ENCODE results near the gene C2orf74.
"Not testable (repeated sequence)": the region's sequence is repeated elsewhere in the genome, so short reads cannot be mapped to it uniquely, and the experiment has no call there.

Gene C2orf74

DNA sequence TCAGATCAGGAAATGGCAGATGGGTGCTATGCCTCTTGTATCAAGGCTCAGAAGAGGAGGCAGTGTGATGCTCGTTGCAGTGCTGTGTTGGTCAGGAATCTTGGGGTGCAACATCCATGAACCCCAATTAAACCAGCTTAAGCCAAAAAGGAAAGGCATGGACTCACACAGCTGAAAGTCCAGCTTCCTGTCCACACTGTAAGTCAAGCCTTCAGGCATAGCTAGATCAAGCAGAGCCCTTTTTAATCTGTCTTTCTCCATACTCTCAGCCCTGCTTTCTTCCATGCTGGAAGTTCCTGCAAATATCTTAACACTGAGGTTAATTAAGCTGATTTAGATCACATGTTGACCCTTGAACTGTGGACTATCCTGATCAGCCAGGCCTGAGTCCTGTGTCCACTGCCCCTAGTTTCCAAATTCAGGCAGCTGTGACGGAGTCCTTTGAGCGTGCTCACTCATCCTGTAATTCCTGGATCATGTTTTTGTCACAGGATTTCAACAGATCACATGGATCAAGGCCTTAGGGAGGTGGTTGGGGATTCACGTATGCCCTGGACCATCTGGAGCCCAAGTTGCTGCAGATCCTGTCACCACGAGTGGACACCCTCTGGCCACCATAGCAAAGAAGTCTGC, 4.5 kb upstream of the C2orf74 start:
- peak overlapping the region in 1 of 2 donors; percentile 34 for H3K4me3 ChIP-seq (ENCODE audit: low read length in 2 of 2)
- no peak overlapping the region for H2BK5ac ChIP-seq (ENCODE audit: low read length)
- H3K27ac ChIP-seq (replicated peaks; ENCODE audit: low read length) = no peak overlapping the region
- no peak overlapping the region for H3K14ac ChIP-seq (ENCODE audit: low read length)
- H3K4me1 ChIP-seq (ENCODE audit: control insufficient read depth in 2 of 2, insufficient read depth in 1 of 2, low read depth in 1 of 2, low read length in 2 of 2) = no peaks in the 10 kb centered on the region
- no peak overlapping the region for H3K18ac ChIP-seq (ENCODE audit: low read length)
- no peak overlapping the region for H3K23ac ChIP-seq (ENCODE audit: low read depth, low read length, poor library complexity)
- H2BK15ac ChIP-seq (ENCODE audit: low read length) = no peak overlapping the region
- H3K36me3 ChIP-seq (replicated peaks in 1 of 2; ENCODE audit: control insufficient read depth in 2 of 2, insufficient read depth in 2 of 2, low read length in 2 of 2) = peaks cover 3 to 42% of the 10 kb centered on the region in 2 donors
- H2AK5ac ChIP-seq (ENCODE audit: low read depth, low read length) = no peak overlapping the region
- no peak overlapping the region for H4K8ac ChIP-seq (ENCODE audit: low read depth, low read length)
- H4K91ac ChIP-seq (ENCODE audit: low read depth, low read length, poor library complexity) = no peak overlapping the region
- no peak overlapping the region for H2AFZ ChIP-seq (ENCODE audit: low read length)
- no peaks in the 10 kb centered on the region for H3K27me3 ChIP-seq (ENCODE audit: control insufficient read depth in 3 of 3, insufficient read depth in 3 of 3, low read depth in 1 of 3, low read length in 3 of 3)
- H3K9me3 ChIP-seq (replicated peaks in 1 of 2; ENCODE audit: control insufficient read depth in 2 of 2, insufficient read depth in 1 of 2, low read depth in 1 of 2, low read length in 2 of 2) = peaks cover 3 to 10% of the 10 kb centered on the region in 2 donors
- DNase-seq (ENCODE audit: low spot score) = no peak
- H2BK12ac ChIP-seq (ENCODE audit: low read length) = no peak overlapping the region
- no peak overlapping the region for H3K4ac ChIP-seq (ENCODE audit: low read length)
- no peaks in the 10 kb centered on the region for H3K79me1 ChIP-seq (ENCODE audit: low read depth, low read length)
- H3K9ac ChIP-seq (ENCODE audit: low read depth, low read length, poor library complexity) = no peak overlapping the region
- no CpG with 5 or more reads among the region's 5 CpGs for WGBS, 2 donors (ENCODE audit: extremely low coverage in 2 of 2, insufficient read length in 2 of 2, insufficient replicate concordance in 1 of 2)
- no peak overlapping the region for H2BK120ac ChIP-seq (ENCODE audit: low read depth, low read length)
- no peak overlapping the region for H3K4me2 ChIP-seq (ENCODE audit: insufficient read depth, low read length, poor library complexity, severe bottlenecking)

DNA sequence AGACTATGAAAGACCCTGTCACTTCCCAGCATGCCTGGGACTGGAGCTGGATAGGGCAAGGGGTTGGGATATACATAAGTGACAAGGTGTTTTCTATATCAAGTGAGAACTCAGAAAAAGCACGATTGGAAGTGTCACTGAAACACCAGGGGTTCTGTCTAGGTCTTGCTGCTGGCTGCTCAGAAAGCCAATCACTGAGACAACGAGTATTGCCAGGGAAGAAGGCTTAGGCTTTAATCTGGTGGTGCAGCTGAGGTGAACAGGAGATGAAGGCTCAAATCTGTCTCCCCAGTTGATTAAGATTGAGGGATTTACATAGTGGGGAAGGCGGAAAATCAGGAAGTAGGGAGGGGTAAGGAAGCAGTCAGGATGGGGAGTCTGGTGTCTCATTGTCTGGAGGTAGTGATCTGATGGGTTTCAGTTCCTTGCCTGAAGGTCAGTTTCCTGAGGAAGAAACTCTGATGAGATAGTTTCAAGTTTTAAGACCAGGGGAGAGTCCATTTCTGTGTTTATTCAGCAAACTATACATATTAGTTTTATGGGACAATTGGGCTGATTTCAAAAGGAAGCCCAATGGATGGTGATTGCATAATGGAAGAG, 3.5 kb upstream of the C2orf74 start:
- H3K79me1 ChIP-seq (ENCODE audit: low read depth, low read length) = no peaks in the 10 kb centered on the region
- DNase-seq (ENCODE audit: low spot score) = no peak
- H3K4ac ChIP-seq (ENCODE audit: low read length) = no peak overlapping the region

DNA sequence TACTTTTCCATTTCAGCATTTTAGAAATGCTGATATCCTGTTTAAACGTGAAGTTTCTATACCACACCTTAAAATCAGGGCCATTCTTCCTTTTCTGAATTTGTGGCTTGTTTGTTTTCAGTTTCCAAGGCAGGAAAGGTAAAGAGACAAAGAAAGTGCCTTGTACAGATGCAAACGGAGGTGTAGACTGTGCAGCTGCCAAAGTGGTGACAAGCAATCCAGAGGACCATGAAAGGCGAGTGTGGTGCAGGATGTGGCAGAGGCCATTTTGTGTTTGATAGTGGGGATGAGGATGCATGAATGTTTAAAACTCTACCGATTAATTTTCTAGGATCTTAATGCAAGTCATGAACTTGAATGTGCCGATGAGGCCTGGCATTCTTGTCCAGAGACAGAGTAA, 733 bp downstream of the C2orf74 start:
- H3K14ac ChIP-seq (ENCODE audit: low read length) = no peak overlapping the region
- H4K8ac ChIP-seq (ENCODE audit: low read depth, low read length) = no peak overlapping the region
- H3K79me1 ChIP-seq (ENCODE audit: low read depth, low read length) = no peaks in the 10 kb centered on the region
- no peak overlapping the region for H3K27ac ChIP-seq (replicated peaks; ENCODE audit: low read length)
- H2AFZ ChIP-seq (ENCODE audit: low read length) = no peak overlapping the region
- H2BK12ac ChIP-seq (ENCODE audit: low read length) = no peak overlapping the region
- H3K36me3 ChIP-seq (replicated peaks in 1 of 2; ENCODE audit: control insufficient read depth in 2 of 2, insufficient read depth in 2 of 2, low read length in 2 of 2) = peaks cover 12 to 79% of the 10 kb centered on the region in 2 donors
- H3K4me1 ChIP-seq (ENCODE audit: control insufficient read depth in 2 of 2, insufficient read depth in 1 of 2, low read depth in 1 of 2, low read length in 2 of 2) = no peaks in the 10 kb centered on the region
- no peak overlapping the region for H3K4ac ChIP-seq (ENCODE audit: low read length)
- no peak overlapping the region for H2BK120ac ChIP-seq (ENCODE audit: low read depth, low read length)
- H3K4me2 ChIP-seq (ENCODE audit: insufficient read depth, low read length, poor library complexity, severe bottlenecking) = no peak overlapping the region
- H3K4me3 ChIP-seq (ENCODE audit: low read length in 2 of 2) = no peak overlapping the region
- no peak overlapping the region for H3K9ac ChIP-seq (ENCODE audit: low read depth, low read length, poor library complexity)
- H4K91ac ChIP-seq (ENCODE audit: low read depth, low read length, poor library complexity) = no peak overlapping the region
- H2BK15ac ChIP-seq (ENCODE audit: low read length) = no peak overlapping the region
- no peak overlapping the region for H3K23ac ChIP-seq (ENCODE audit: low read depth, low read length, poor library complexity)
- no CpG with 5 or more reads among the region's 5 CpGs for WGBS, 2 donors (ENCODE audit: extremely low coverage in 2 of 2, insufficient read length in 2 of 2, insufficient replicate concordance in 1 of 2)
- no peak overlapping the region for H2BK5ac ChIP-seq (ENCODE audit: low read length)
- DNase-seq (ENCODE audit: low spot score) = no peak
- no peaks in the 10 kb centered on the region for H3K27me3 ChIP-seq (ENCODE audit: control insufficient read depth in 3 of 3, insufficient read depth in 3 of 3, low read depth in 1 of 3, low read length in 3 of 3)
- H3K18ac ChIP-seq (ENCODE audit: low read length) = no peak overlapping the region
- no peak overlapping the region for H2AK5ac ChIP-seq (ENCODE audit: low read depth, low read length)
- peaks cover 3 to 9% of the 10 kb centered on the region in 2 donors for H3K9me3 ChIP-seq (replicated peaks in 1 of 2; ENCODE audit: control insufficient read depth in 2 of 2, insufficient read depth in 1 of 2, low read depth in 1 of 2, low read length in 2 of 2)

More for the DNA sequence above, 3.5 kb upstream of the C2orf74 start:
- Histone ChIP-seq H3K27me3 (ENCODE audit: control insufficient read depth in 3 of 3, insufficient read depth in 3 of 3, low read depth in 1 of 3, low read length in 3 of 3) (no peaks in the 10 kb centered on the region), H3K23ac (ENCODE audit: low read depth, low read length, poor library complexity) (no peak overlapping the region), H3K4me3 (ENCODE audit: low read length in 2 of 2) (no peak overlapping the region), H3K4me2 (ENCODE audit: insufficient read depth, low read length, poor library complexity, severe bottlenecking) (no peak overlapping the region), H3K4me1 (ENCODE audit: control insufficient read depth in 2 of 2, insufficient read depth in 1 of 2, low read depth in 1 of 2, low read length in 2 of 2) (no peaks in the 10 kb centered on the region), H2AFZ (ENCODE audit: low read length) (no peak overlapping the region), H2BK15ac (ENCODE audit: low read length) (no peak overlapping the region), H2BK5ac (ENCODE audit: low read length) (no peak overlapping the region), H3K9ac (ENCODE audit: low read depth, low read length, poor library complexity) (no peak overlapping the region), H4K8ac (ENCODE audit: low read depth, low read length) (no peak overlapping the region), H2BK12ac (ENCODE audit: low read length) (no peak overlapping the region), H3K27ac (replicated peaks; ENCODE audit: low read length) (no peak overlapping the region), H2BK120ac (ENCODE audit: low read depth, low read length) (no peak overlapping the region), H3K14ac (ENCODE audit: low read length) (peak overlapping the region; percentile 38), H3K36me3 (replicated peaks in 1 of 2; ENCODE audit: control insufficient read depth in 2 of 2, insufficient read depth in 2 of 2, low read length in 2 of 2) (peaks cover 6 to 49% of the 10 kb centered on the region in 2 donors), H3K18ac (ENCODE audit: low read length) (no peak overlapping the region), H3K9me3 (replicated peaks in 1 of 2; ENCODE audit: control insufficient read depth in 2 of 2, insufficient read depth in 1 of 2, low read depth in 1 of 2, low read length in 2 of 2) (peaks cover 3 to 10% of the 10 kb centered on the region in 2 donors), H2AK5ac (ENCODE audit: low read depth, low read length) (no peak overlapping the region), H4K91ac (ENCODE audit: low read depth, low read length, poor library complexity) (no peak overlapping the region)
- WGBS, 2 donors (ENCODE audit: extremely low coverage in 2 of 2, insufficient read length in 2 of 2, insufficient replicate concordance in 1 of 2) = no CpG with 5 or more reads among the region's 3 CpGs

DNA sequence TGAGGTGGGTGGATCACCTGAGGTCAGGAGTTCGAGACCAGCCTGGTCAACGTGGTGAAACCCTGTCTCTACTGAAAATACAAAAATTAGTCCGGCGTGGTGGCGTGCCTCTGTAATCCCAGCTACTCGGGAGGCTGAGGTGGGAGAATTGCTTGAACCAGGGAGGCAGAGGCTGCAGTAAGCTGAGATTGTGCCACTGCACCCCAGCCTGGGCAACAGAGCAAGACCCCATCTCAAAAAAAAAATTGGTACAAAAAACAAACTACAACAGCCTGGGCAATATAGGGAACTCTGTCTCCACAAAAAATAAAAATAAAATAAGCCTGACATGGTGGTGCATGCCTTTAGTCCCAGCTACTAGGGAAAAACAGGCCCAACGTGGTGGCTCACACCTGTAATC, 3.1 kb downstream of the C2orf74 start:
- not testable (repeated sequence) for H3K27me3 ChIP-seq (ENCODE audit: control insufficient read depth in 3 of 3, insufficient read depth in 3 of 3, low read depth in 1 of 3, low read length in 3 of 3); H2BK12ac ChIP-seq (ENCODE audit: low read length); H3K4me3 ChIP-seq (ENCODE audit: low read length in 2 of 2); H4K8ac ChIP-seq (ENCODE audit: low read depth, low read length); H2AFZ ChIP-seq (ENCODE audit: low read length); H2BK120ac ChIP-seq (ENCODE audit: low read depth, low read length); H2AK5ac ChIP-seq (ENCODE audit: low read depth, low read length); H4K91ac ChIP-seq (ENCODE audit: low read depth, low read length, poor library complexity); H3K27ac ChIP-seq (replicated peaks; ENCODE audit: low read length); H3K18ac ChIP-seq (ENCODE audit: low read length); H2BK5ac ChIP-seq (ENCODE audit: low read length); H3K4ac ChIP-seq (ENCODE audit: low read length); H2BK15ac ChIP-seq (ENCODE audit: low read length); H3K23ac ChIP-seq (ENCODE audit: low read depth, low read length, poor library complexity); H3K14ac ChIP-seq (ENCODE audit: low read length); DNase-seq (ENCODE audit: low spot score); H3K79me1 ChIP-seq (ENCODE audit: low read depth, low read length); H3K4me1 ChIP-seq (ENCODE audit: control insufficient read depth in 2 of 2, insufficient read depth in 1 of 2, low read depth in 1 of 2, low read length in 2 of 2); H3K9ac ChIP-seq (ENCODE audit: low read depth, low read length, poor library complexity); H3K9me3 ChIP-seq (replicated peaks in 1 of 2; ENCODE audit: control insufficient read depth in 2 of 2, insufficient read depth in 1 of 2, low read depth in 1 of 2, low read length in 2 of 2); H3K4me2 ChIP-seq (ENCODE audit: insufficient read depth, low read length, poor library complexity, severe bottlenecking)
- H3K36me3 ChIP-seq (replicated peaks in 1 of 2; ENCODE audit: control insufficient read depth in 2 of 2, insufficient read depth in 2 of 2, low read length in 2 of 2) = peaks cover 11 to 59% of the 10 kb centered on the region in 2 donors
- no CpG with 5 or more reads among the region's 7 CpGs for WGBS, 2 donors (ENCODE audit: extremely low coverage in 2 of 2, insufficient read length in 2 of 2, insufficient replicate concordance in 1 of 2)

All from neuronal stem cell (in vitro differentiated cells).